Stimulated activated naive CD8-positive, alpha-beta T cell treated with anti-CD3 and anti-CD28 coated beads, Interleukin-15, Interleukin-2, amounts not matched to agents 100 ng/mL and 50 ng/mL, for 24 hours (primary cell): ENCODE data around the gene RXRB.
"Not testable (repeated sequence)": the region's sequence is repeated elsewhere in the genome, so short reads cannot be mapped to it uniquely, and the experiment has no call there.

Experiments
- H3K27ac Mint-ChIP-seq: one replicate; pipeline ENCODE4 v1.8.0; 2021; ENCODE audit warnings: mild to moderate bottlenecking, mixed read lengths
- H3K27me3 Mint-ChIP-seq: one replicate; pipeline ENCODE4 v1.8.0; 2021; ENCODE audit warnings: mixed read lengths
- H3K36me3 Mint-ChIP-seq: one replicate; pipeline ENCODE4 v1.8.0; 2021; ENCODE audit warnings: low read depth, mixed read lengths
- H3K4me1 Mint-ChIP-seq: one replicate; pipeline ENCODE4 v1.8.0; 2021; ENCODE audit warnings: low read depth, mixed read lengths
- H3K4me3 Mint-ChIP-seq: one replicate; pipeline ENCODE4 v1.8.0; 2021; ENCODE audit warnings: mild to moderate bottlenecking, mixed read lengths
- H3K9me3 Mint-ChIP-seq: one replicate; pipeline ENCODE4 v1.8.0; 2021; ENCODE audit warnings: mixed read lengths

Gene RXRB

GRCh38 chr6:33150560-33150959, 49.9 kb downstream of the RXRB start:
- peaks cover 27% of the 10 kb centered on the region for H3K27me3 Mint-ChIP-seq
- not testable (repeated sequence) for H3K36me3 Mint-ChIP-seq, H3K4me3 Mint-ChIP-seq, H3K4me1 Mint-ChIP-seq, H3K9me3 Mint-ChIP-seq, H3K27ac Mint-ChIP-seq

GRCh38 chr6:33147807-33148666, 52.4 kb downstream of the RXRB start:
- Mint-ChIP-seq H3K27me3 (peaks cover 27% of the 10 kb centered on the region), H3K9me3 (peaks cover 9% of the 10 kb centered on the region), H3K4me1 (peaks cover 6% of the 10 kb centered on the region), H3K27ac (no peak overlapping the region), H3K4me3 (no peak overlapping the region), H3K36me3 (no peaks in the 10 kb centered on the region)

- H3K4me3 Mint-ChIP-seq = no peak overlapping the region
- H3K4me1 Mint-ChIP-seq = peaks cover 6% of the 10 kb centered on the region
- no peaks in the 10 kb centered on the region for H3K36me3 Mint-ChIP-seq
- H3K27ac Mint-ChIP-seq = no peak overlapping the region
- H3K9me3 Mint-ChIP-seq = no peaks in the 10 kb centered on the region
- H3K27me3 Mint-ChIP-seq = peaks cover 36% of the 10 kb centered on the region
These were observed 56.1 kb downstream of the RXRB start for GRCh38 chr6:33144373-33144772.
